NCI-H345 (cell line): Measurements from ENCODE around the gene CNTRL.
A peak's percentile ranks its signal among the peaks of the same experiment; 100 is the strongest.

Source experiments
- DNase-seq: peaks from one replicate; lab custom pipeline; 2025; lab: John Stamatoyannopoulos, UW

CNTRL gene

GRCh38 chr9:121179930-121180681 is 105.4 kb downstream of the CNTRL start:
- no peak for DNase-seq

DNA sequence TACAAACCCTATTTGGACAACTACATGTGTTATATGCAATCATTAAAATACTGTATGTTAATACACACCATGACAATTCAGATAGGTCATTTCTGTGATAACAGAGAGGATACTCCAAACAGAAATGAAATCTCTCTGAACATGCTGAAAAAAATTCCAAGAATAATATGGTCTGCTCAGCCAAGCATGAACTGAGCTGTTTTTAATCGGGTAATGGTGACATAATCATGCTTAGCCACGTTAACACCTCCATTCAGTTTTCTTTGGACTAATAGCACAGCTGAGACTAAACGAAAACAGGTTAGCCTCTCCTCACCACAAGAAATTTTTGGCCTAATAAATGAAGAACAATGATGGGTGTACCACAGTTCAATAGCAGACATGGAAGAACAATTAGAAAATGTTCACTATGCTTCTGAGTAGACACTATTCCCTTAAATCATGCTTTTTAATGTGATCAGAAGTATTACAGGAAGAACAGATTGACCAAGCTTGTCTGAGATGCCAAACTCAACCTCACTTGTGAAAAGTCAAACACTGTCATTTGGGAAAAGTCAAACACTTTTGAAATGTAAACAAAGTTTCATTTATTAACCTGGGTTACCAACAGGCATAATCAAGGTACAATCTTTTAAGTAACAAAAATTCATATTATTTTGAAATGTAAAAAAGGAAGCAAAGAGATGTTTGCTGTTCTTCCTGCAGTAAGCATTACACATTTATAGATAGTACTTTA is 107.5 kb downstream of the CNTRL start:
- DNase-seq: no peak

DNA sequence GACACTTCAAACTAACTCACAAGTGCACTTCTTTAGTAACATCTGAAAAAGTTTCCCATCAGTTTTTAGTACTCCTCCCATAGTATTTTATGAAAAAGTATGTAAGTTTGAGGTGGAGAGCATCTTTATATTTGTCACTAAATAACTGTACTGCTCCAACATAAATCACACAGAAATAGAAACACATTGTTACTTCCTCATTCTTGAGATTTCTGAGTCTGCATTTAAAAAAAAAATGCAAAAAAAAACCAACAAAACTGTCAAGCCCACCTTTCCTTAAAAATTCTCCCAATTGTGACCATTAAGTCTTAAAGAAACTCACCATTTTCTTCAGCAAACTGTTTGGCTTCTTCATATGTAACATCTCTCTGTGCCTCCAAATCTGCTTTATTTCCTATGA is 108.2 kb downstream of the CNTRL start:
- DNase-seq: no peak

- DNase-seq: no peak
Measured at GRCh38 chr9:121183666-121184423, 109.1 kb downstream of the CNTRL start.

GRCh38 chr9:121184463-121184862 is 109.7 kb downstream of the CNTRL start:
- DNase-seq: no peak

GRCh38 chr9:121185178-121185745 is 110.5 kb downstream of the CNTRL start:
- DNase-seq: no peak

GRCh38 chr9:121185774-121186403 is 111.1 kb downstream of the CNTRL start:
- DNase-seq: no peak

DNA sequence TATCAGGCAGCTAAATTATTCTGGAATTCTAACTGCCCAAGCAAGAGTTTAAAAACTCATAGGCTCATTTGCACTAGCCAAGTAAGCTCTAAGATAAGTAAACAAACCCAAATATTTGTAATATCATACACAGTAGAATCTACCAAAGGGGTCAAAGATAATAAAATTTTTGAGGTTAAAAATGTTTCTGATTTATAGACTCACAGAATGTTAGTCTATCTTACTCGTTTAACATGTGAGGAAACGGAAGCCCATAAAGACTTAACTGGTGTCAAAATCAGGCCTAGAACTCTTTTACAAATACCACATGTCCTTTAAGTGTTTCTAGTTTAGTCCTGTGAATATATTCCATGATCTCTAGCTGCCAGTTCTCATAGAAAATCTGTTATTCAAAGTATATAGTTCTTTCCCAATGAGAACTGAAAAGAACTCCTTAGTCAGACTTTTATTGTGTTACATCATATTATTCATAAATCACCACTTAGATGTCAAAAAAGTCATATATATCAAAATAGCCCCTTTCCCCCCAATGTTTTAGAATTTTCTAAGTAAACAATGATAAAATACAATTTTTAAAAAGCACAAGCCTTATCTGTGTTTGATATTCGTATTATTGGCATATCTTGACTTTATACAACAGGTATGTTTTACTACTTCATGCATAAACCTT is 113.0 kb downstream of the CNTRL start:
- no peak for DNase-seq

- DNase-seq: no peak
Measured at GRCh38 chr9:121189006-121189405, 114.3 kb downstream of the CNTRL start.

DNA sequence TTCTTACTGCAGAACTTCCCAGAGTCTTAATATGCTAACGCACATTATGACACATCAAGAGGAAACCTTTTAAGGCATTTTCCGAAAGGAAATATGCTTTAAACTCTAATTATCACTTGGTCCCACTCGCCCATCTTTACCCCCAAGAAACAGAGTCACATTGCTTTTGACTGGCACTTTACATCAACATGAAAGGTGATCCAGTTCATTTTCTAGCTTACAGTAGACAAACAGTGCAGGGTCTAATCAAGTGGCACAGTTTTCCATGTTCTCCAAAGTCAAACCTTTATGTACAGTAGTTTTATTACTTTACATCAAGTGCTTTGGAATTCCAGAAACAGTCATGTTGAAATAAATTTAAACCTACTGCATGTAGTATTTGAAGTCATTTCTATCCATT is 114.9 kb downstream of the CNTRL start:
- no peak for DNase-seq

GRCh38 chr9:121191235-121191634 is 116.5 kb downstream of the CNTRL start:
- DNase-seq: no peak

GRCh38 chr9:121192518-121192917 is 117.8 kb downstream of the CNTRL start:
- no peak for DNase-seq

- no peak for DNase-seq
Measured at GRCh38 chr9:121192959-121193640, 118.3 kb downstream of the CNTRL start.

DNA sequence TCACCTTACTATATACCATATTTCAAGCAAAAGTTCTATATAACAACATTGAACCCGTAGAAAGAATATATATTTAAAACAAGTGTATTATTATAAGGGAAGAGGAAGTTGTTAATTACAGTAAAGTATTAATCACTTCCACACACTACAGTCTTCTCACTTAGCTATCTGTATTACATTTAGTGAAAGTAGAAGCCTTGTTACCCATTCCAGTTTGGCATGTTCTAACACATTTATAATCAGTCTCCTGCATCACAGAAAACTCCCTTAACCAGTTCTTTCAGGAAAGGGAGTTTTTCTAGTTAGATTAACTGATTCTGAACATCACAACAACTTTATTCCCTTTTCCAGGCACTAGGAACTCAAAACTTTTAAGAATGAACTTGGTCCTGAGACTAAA is 120.0 kb downstream of the CNTRL start:
- no peak for DNase-seq

DNA sequence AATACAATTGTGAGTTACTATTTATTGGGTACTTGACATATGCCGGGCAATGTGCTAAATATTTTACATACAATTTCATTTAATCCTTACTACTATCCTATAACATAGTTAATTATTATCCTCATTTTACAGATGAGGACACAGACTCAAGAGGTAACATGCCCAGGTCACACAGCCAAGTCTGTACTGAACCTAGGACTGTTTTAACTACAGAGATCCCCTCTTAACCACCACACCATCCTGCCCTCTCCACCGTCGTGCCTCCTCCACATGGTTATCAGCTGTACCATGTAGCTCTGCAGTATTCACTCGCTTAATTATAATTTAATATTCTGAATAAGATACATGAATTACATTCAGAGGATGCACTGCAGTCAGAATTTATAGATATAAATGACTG is 121.6 kb downstream of the CNTRL start:
- no peak for DNase-seq

DNA sequence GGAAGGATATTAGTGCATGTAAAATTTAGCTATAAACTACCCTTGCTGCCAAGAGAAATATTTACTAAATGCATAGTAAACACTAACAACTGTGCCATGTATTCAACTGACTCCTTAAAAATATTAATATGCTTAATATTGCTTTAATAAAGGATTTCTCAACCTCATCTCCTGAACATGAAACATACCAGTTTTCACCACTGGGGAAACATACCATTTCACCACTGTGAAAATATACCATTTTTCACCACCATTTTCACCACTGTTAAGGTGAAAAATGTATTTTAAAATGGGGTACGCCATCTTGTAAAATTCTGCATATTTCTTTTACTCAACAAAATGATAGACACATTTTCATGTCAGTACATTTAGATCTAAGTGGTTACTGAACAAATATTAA is 122.4 kb downstream of the CNTRL start:
- no peak for DNase-seq

DNA sequence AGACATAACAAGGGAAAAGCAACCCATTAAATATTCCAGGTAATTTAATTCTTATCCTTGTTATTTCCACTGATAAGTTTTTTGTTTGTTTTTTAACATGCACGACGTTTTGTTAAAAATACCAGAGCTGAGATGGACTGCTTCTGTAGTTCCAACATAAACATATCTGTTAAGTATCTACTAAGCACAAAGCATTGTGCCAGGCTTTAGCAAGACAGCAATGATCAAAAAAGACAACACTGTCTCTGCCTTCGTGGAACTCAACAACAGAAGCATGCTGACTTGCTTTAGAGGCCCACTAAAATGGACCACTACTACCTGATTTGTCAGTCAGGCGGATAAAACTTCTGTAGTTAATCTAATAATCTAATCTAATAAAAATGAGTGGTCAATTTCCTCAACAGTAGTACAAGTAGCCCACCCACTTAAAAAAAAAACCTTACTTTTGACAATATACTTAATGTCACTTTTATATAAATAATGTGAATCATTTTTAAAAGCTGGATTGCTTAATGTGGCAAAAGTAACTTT is 123.8 kb downstream of the CNTRL start:
- DNase-seq: no peak

DNA sequence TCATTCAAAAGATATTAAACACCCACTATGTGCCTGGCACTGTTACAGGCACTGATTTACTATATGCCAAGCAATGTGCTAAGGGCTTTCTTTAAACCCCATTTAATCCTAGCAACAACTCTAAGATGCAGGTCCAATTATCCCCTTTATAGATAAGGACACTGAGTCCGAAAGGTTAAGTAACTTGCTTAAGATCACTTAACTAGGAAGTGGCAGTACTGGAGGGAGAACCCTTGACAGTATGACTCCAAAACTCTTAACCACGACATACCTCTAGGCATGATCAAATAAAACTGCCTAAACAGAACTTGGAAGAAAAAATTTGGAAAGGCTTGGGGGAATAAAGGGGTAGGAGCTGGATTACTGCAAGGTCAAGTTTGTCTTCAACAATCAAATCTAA is 125.2 kb downstream of the CNTRL start:
- no peak for DNase-seq

DNA sequence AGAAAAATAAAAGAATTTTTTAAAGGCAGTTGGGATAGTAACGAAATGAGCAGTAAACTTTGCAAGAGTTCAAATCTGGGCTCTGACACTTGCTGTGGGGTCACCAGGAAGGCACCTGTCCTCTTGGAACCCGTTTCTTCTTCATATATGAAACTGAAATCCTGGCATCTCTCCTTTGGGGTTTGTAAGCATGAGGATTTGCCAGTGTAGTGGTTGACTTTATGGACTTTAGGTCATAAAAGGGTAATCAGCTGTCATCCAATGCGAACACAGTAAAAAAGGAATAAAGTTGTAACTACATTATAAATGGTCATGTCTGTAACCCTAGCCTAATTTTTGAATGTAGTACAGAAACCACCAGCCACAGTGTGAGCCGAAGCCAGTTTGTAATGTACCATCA is 125.6 kb downstream of the CNTRL start:
- DNase-seq: no peak

- DNase-seq: peak; percentile 13
Measured at GRCh38 chr9:121201045-121201737, 126.4 kb downstream of the CNTRL start.
